Measurements from ENCODE around the gene SLC25A29. TPM values are rescaled to one million over a fixed set of nuclear protein-coding genes. Genes with fewer than 3 reads are reported as not detected.

Gene SLC25A29
- total and polyA plus RNA-seq, 2 of the 8 experiments (the other 6 are each of a cell fraction or from before 2014, with no cell fraction given) = 135 to 177 TPM

DNA sequence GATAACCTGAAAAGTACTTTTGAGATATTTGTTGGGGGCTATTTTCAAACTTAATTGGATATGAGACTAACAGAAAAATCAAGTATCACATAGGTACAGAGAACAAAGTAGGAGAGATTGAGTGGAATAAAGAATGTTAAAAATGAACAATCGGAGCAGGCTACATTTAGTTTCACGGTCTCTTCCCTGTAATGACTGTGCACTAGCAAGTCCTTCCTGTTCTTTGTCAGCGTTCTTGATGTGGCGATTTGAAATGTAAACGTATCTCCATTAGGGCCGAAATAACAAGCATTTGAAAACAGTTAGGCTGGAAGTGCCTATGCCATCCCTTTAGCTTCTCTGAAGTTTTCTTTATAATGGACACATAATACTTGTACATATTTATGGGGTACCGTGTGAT is 31.0 kb downstream of the SLC25A29 start:
- 74% methylated on average over 7 of the region's 7 CpGs; no CpG with 5 or more reads in 1 of the 2 experiments for WGBS, 2 experiments (ENCODE audit: extremely low coverage in 1 of 2, insufficient coverage in 1 of 2, insufficient read length in 1 of 2, insufficient replicate concordance in 2 of 2, low coverage in 1 of 2, low lambda C conversion rate in 2 of 2, missing lambda C conversion rate in 1 of 2)
- no peak overlapping the region for H3K23ac ChIP-seq (ENCODE audit: insufficient read length)
- H3K4me3 ChIP-seq (ENCODE audit: extremely low read depth in 1 of 4, insufficient read depth in 2 of 4, low read depth in 3 of 4, low read length in 4 of 4) = no peak overlapping the region
- no peak overlapping the region for H2BK15ac ChIP-seq (ENCODE audit: low read length)
- no peak overlapping the region for H4K91ac ChIP-seq (replicated peaks; ENCODE audit: insufficient read length, low read length)
- H3K79me2 ChIP-seq (ENCODE audit: control insufficient read depth in 1 of 2, insufficient read depth in 2 of 2, low read length in 2 of 2) = peaks cover 6 to 92% of the 10 kb centered on the region in 2 experiments
- H2BK20ac ChIP-seq (ENCODE audit: low read length) = no peak overlapping the region
- H3K9me3 ChIP-seq (ENCODE audit: insufficient read depth in 2 of 2, low read depth in 1 of 2, low read length in 1 of 2) = no peaks in the 10 kb centered on the region
- H2AK5ac ChIP-seq (ENCODE audit: low read depth, low read length) = no peak overlapping the region
- peaks cover 12% of the 10 kb centered on the region for H3K79me1 ChIP-seq (ENCODE audit: low read depth, low read length)
- H3K36me3 ChIP-seq (ENCODE audit: control insufficient read depth in 2 of 4, insufficient read depth in 4 of 4, low read length in 3 of 4) = peaks cover 7 to 33% (median 11%) of the 10 kb centered on the region in 4 experiments; a peak in 7 of 8 replicates
- no peak overlapping the region for H3K18ac ChIP-seq (ENCODE audit: extremely low read depth, low read length)
- H3K9ac ChIP-seq (replicated peaks in 1 of 4; ENCODE audit: extremely low read depth in 1 of 4, low read depth in 3 of 4, low read length in 3 of 4) = no peak overlapping the region
- no peak overlapping the region for H4K5ac ChIP-seq (ENCODE audit: insufficient read length, low read depth, low read length)
- CTCF ChIA-PET (ENCODE audit: partially characterized antibody) = interaction anchor here (0.9 to 1.6 kb wide), 2 partner anchors 9 to 13 kb away, joined by 3 to 6 read pairs; no protein-coding TSS in a partner anchor
- H4K8ac ChIP-seq (ENCODE audit: extremely low read depth, insufficient read depth, low read length) = no peak overlapping the region
- no peaks in the 10 kb centered on the region for H3K27me3 ChIP-seq (replicated peaks in 1 of 4; ENCODE audit: control insufficient read depth in 3 of 4, extremely low read depth in 1 of 4, insufficient read depth in 3 of 4, low read length in 3 of 4)
- peak; percentile 65 for FAIRE-seq
- no peak overlapping the region for H2BK5ac ChIP-seq (ENCODE audit: low read depth, low read length)
- TF ChIP-seq BACH1 (IDR thresholded peaks at IDR 0.05; ENCODE audit: low read length) (peak; percentile 39; the same call in 1 of the 2 replicates), EP300 (IDR thresholded peaks at IDR 0.05; ENCODE audit: borderline replicate concordance in 1 of 2, low read depth in 2 of 2, low read length in 2 of 2) (no peak)
- no peak overlapping the region for H3K14ac ChIP-seq (ENCODE audit: insufficient read length)
- H3K4ac ChIP-seq (replicated peaks; ENCODE audit: insufficient read length, low read depth, low read length) = no peak overlapping the region
- peaks cover 9 to 24% of the 10 kb centered on the region in 2 experiments for H4K20me1 ChIP-seq (replicated peaks in 1 of 2; ENCODE audit: control insufficient read depth in 1 of 2, insufficient read depth in 2 of 2, low read length in 2 of 2)
- H3K23me2 ChIP-seq (ENCODE audit: low read depth, low read length) = no peaks in the 10 kb centered on the region
- DNase-seq (ENCODE audit: low read depth in 1 of 2, low spot score in 2 of 2) = no peak
- no peak overlapping the region for H3K56ac ChIP-seq (replicated peaks; ENCODE audit: insufficient read length, low read depth, low read length)
- H3K4me1 ChIP-seq (replicated peaks in 1 of 4; ENCODE audit: control insufficient read depth in 3 of 4, insufficient read depth in 4 of 4, low read length in 3 of 4) = peaks cover 0 to 14% (median 4%) of the 10 kb centered on the region in 4 experiments; a peak in 6 of 7 replicates
- no peak overlapping the region for H3K27ac ChIP-seq (ENCODE audit: low read depth, low read length)
- no peak overlapping the region for H2AFZ ChIP-seq (ENCODE audit: low read length)
- POLR2A ChIA-PET (ENCODE audit: partially characterized antibody) = interaction anchor here (1.1 to 5.4 kb wide), 3 partner anchors 10 to 103 kb away, joined by 3 to 32 read pairs (median 4); no protein-coding TSS in a partner anchor
- H3K4me2 ChIP-seq (ENCODE audit: insufficient read depth in 1 of 2, low read depth in 2 of 2, low read length in 2 of 2) = peak overlapping the region; percentile 12 to 35; a peak in 1 of 4 replicates
- H2BK12ac ChIP-seq (ENCODE audit: low read depth, low read length) = no peak overlapping the region
- no peak overlapping the region for H2BK120ac ChIP-seq (replicated peaks; ENCODE audit: low read depth, low read length)

Data from H1 (cell line).